ENCODE results near the gene TCERG1.

DNA sequence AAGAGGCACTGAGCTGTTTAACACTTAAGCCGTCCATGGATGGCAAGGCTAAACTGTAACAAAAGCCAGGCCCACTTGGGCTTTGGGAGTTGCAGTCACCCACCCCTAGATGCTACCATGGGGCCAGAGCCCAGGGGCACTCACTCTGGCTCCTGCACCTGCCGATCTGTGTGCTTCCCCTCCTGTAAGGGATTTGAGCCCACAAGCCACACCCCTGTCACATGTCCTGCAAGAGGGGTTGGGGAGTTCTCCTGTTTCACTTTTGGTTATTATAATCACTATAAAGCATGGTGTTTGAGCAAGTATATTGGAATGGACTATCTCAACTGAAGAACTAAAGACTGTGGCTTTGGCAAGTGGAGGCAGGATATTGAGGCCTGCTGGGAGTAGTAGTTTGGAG lies 82.9 kb downstream of the TCERG1 start:
- TF ChIP-seq POLR2A (IDR thresholded peaks at IDR 0.05; ENCODE audit: low read depth, low read length) (no peak), TAF1 (IDR thresholded peaks at IDR 0.05; ENCODE audit: low read depth, low read length) (no peak), POLR2AphosphoS5 (IDR thresholded peaks at IDR 0.05; ENCODE audit: low read depth, low read length) (no peak), SPI1 (IDR thresholded peaks at IDR 0.05; ENCODE audit: low read depth, low read length) (no peak)
